Measurements from ENCODE around the gene BCAR3.

BCAR3 gene

GRCh38 chr1:93666613-93667384, 14.8 kb downstream of the BCAR3 start:
- POLR2A ChIA-PET, result no interaction called here
- Histone ChIP-seq H3K27ac (ENCODE audit: extremely low read depth, low read depth, low read length) (no peak overlapping the region), H3K36me3 (ENCODE audit: control insufficient read depth in 2 of 2, insufficient read depth in 1 of 2, low read length in 2 of 2) (peaks cover 0 to 13% of the 10 kb centered on the region in 2 experiments; a peak in 1 of 3 replicates), H3K9me3 (ENCODE audit: control insufficient read depth, insufficient read depth, low read depth, low read length) (no peaks in the 10 kb centered on the region), H3K4me1 (ENCODE audit: control insufficient read depth, insufficient read depth, low read length) (peaks cover 9% of the 10 kb centered on the region; the same call in 1 of the 2 replicates), H3K4me3 (ENCODE audit: low read depth, low read length) (no peak overlapping the region)
- CTCF ChIA-PET, result interaction anchor here (0.5 to 1.9 kb wide), 4 partner anchors 22 to 507 kb away, joined by 3 to 7 read pairs (median 4); no protein-coding TSS in a partner anchor
- TF ChIP-seq ZFHX2 (tag by site-specific recombination; conservative IDR thresholded peaks at IDR 0.05) (no peak), ZNF214 (tag by site-specific recombination; IDR thresholded peaks at IDR 0.05; ENCODE audit: borderline replicate concordance) (no peak), WT1 (tag by site-specific recombination; IDR thresholded peaks at IDR 0.05) (peak; percentile 57; the same call in 1 of the 2 replicates), ZBTB17 (tag by site-specific recombination; IDR thresholded peaks at IDR 0.05) (peak; percentile 85), SCRT1 (tag by site-specific recombination; IDR thresholded peaks at IDR 0.05; ENCODE audit: borderline replicate concordance) (peak; percentile 93), SETDB1 (IDR thresholded peaks at IDR 0.05; ENCODE audit: insufficient read length, low read length) (peak; percentile 34), ZNF335 (tag by site-specific recombination; conservative IDR thresholded peaks at IDR 0.05) (peak; percentile 55), ZNF629 (tag by site-specific recombination; IDR thresholded peaks at IDR 0.05) (peak; percentile 66), ZNF324 (tag by site-specific recombination; IDR thresholded peaks at IDR 0.05) (0 out of 2 replicates have a peak, but pooled peaks have one; percentile 29), ZNF449 (tag by site-specific recombination; IDR thresholded peaks at IDR 0.05) (no peak), INSM2 (tag by site-specific recombination; IDR thresholded peaks at IDR 0.05) (peak; percentile 13; the same call in 1 of the 2 replicates), ZBTB48 (tag by site-specific recombination; IDR thresholded peaks at IDR 0.05) (no peak), ZXDB (tag by site-specific recombination; IDR thresholded peaks at IDR 0.05) (peak; percentile 59), ZBTB6 (tag by site-specific recombination; IDR thresholded peaks at IDR 0.05) (peak; percentile 36; the same call in 1 of the 2 replicates), ZNF366 (tag by site-specific recombination; conservative IDR thresholded peaks at IDR 0.05) (peak; percentile 70), ZNF184 (tag by site-specific recombination; IDR thresholded peaks at IDR 0.05) (0 out of 2 replicates have a peak, but pooled peaks have one; percentile 20), OVOL3 (tag by site-specific recombination; IDR thresholded peaks at IDR 0.05) (no peak), ZNF654 (tag by site-specific recombination; IDR thresholded peaks at IDR 0.05; ENCODE audit: low read depth) (no peak), ZNF2 (tag by site-specific recombination; IDR thresholded peaks at IDR 0.05) (0 out of 2 replicates have a peak, but pooled peaks have one; percentile 35), SCRT2 (tag by site-specific recombination; IDR thresholded peaks at IDR 0.05) (peak; percentile 97), ZNF843 (tag by site-specific recombination; IDR thresholded peaks at IDR 0.05) (peak; percentile 16; the same call in 1 of the 2 replicates), ZSCAN30 (tag by site-specific recombination; IDR thresholded peaks at IDR 0.05) (peak; percentile 59; the same call in 1 of the 2 replicates), KLF8 (tag by site-specific recombination; IDR thresholded peaks at IDR 0.05) (peak; percentile 58), GLIS1 (tag by site-specific recombination; IDR thresholded peaks at IDR 0.05) (peak; percentile 45), ZNF510 (tag by site-specific recombination; IDR thresholded peaks at IDR 0.05; ENCODE audit: insufficient replicate concordance) (peak; percentile 88), BCL6B (tag by site-specific recombination; IDR thresholded peaks at IDR 0.05) (no peak), PRDM1 (tag by site-specific recombination; IDR thresholded peaks at IDR 0.05) (0 out of 2 replicates have a peak, but pooled peaks have one; percentile 32), ZNF426 (tag by site-specific recombination; IDR thresholded peaks at IDR 0.05) (no peak), ZNF600 (tag by site-specific recombination; IDR thresholded peaks at IDR 0.05) (0 out of 2 replicates have a peak, but pooled peaks have one; percentile 24), MZF1 (tag by site-specific recombination; IDR thresholded peaks at IDR 0.05; ENCODE audit: borderline replicate concordance) (peak; percentile 85), ZNF202 (tag by site-specific recombination; IDR thresholded peaks at IDR 0.05; ENCODE audit: borderline replicate concordance) (no peak), TRIM28 (IDR thresholded peaks at IDR 0.05; ENCODE audit: borderline replicate concordance, low read length) (peak; percentile 99), ZNF660 (tag by site-specific recombination; IDR thresholded peaks at IDR 0.05) (0 out of 2 replicates have a peak, but pooled peaks have one; percentile 63), OSR2 (tag by site-specific recombination; IDR thresholded peaks at IDR 0.05) (peak; percentile 93)
